ENCODE data around the gene CACNA1D.

DNA sequence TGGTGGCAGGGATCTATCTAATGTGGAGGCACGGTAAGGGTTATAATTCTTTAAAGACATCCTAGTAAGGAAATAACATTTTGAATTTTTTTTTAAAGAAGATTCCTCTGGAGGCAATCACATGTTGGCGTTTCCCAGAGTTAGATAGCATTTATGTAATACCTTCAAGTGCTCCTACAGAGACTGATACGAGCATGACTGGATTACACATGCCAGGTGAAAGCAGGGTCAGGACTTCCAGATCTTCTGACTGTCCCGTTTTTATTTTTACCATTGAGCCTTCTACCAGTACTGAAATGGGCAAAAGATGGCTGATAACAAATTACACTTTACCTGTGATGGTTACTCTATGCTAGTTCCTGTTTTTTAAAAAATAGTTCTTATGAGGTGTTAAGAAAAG is 365.8 kb downstream of the CACNA1D start:
- TF ChIP-seq POLR2A (IDR thresholded peaks at IDR 0.05; ENCODE audit: low read depth, low read length) (no peak), EZH2 (IDR thresholded peaks at IDR 0.05; ENCODE audit: borderline replicate concordance, low read depth, low read length, severe bottlenecking) (no peak), GATA2 (IDR thresholded peaks at IDR 0.05; ENCODE audit: insufficient read depth, insufficient read length, low read depth, low read length) (no peak), POLR2AphosphoS5 (IDR thresholded peaks at IDR 0.05; ENCODE audit: insufficient read depth, low read depth, low read length) (no peak), JUN (IDR thresholded peaks at IDR 0.05; ENCODE audit: borderline replicate concordance, insufficient read depth, insufficient read length, low read depth) (no peak)
- TF ChIP-seq, protein P1, sequence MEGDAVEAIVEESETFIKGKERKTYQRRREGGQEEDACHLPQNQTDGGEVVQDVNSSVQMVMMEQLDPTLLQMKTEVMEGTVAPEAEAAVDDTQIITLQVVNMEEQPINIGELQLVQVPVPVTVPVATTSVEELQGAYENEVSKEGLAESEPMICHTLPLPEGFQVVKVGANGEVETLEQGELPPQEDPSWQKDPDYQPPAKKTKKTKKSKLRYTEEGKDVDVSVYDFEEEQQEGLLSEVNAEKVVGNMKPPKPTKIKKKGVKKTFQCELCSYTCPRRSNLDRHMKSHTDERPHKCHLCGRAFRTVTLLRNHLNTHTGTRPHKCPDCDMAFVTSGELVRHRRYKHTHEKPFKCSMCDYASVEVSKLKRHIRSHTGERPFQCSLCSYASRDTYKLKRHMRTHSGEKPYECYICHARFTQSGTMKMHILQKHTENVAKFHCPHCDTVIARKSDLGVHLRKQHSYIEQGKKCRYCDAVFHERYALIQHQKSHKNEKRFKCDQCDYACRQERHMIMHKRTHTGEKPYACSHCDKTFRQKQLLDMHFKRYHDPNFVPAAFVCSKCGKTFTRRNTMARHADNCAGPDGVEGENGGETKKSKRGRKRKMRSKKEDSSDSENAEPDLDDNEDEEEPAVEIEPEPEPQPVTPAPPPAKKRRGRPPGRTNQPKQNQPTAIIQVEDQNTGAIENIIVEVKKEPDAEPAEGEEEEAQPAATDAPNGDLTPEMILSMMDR (IDR thresholded peaks at IDR 0.05; ENCODE audit: extremely low read depth in 1 of 2, insufficient read depth in 1 of 2, low read depth in 1 of 2, low read length in 2 of 2): no peak
- TF ChIP-seq, protein P2, sequence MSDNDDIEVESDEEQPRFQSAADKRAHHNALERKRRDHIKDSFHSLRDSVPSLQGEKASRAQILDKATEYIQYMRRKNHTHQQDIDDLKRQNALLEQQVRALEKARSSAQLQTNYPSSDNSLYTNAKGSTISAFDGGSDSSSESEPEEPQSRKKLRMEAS (IDR thresholded peaks at IDR 0.05; ENCODE audit: insufficient read depth, insufficient read length): no peak
